ENCODE results near the gene THAP8.

THAP8 gene

GRCh38 chr19:36030264-36031148 lies 23.6 kb downstream of the THAP8 start:
- H3K27me3 ChIP-seq (replicated peaks; ENCODE audit: insufficient read depth, low read length) = no peaks in the 10 kb centered on the region
- no peak overlapping the region for H3K4me2 ChIP-seq (ENCODE audit: low read depth, low read length)
- no peaks in the 10 kb centered on the region for H3K9me3 ChIP-seq (replicated peaks; ENCODE audit: insufficient read depth, low read length)
- no peaks in the 10 kb centered on the region for H3K79me2 ChIP-seq (ENCODE audit: low read length)
- H3K4me1 ChIP-seq (ENCODE audit: low read length) = no peaks in the 10 kb centered on the region
- no peak overlapping the region for H3K4me3 ChIP-seq (ENCODE audit: low read length)
- TF ChIP-seq EZH2 (optimal IDR thresholded peaks at IDR 0.05; ENCODE audit: low read depth, low read length) (no peak), CTCF (IDR thresholded peaks at IDR 0.05; ENCODE audit: low read length) (peak; percentile 38), EZH2phosphoT487 (IDR thresholded peaks at IDR 0.05; ENCODE audit: low read length) (no peak)
- no peaks in the 10 kb centered on the region for H3K9me2 ChIP-seq (replicated peaks; ENCODE audit: insufficient read depth, low read length)
- peak; percentile 45 for DNase-seq
- H4K20me1 ChIP-seq (ENCODE audit: insufficient read depth, low read length) = no peaks in the 10 kb centered on the region
- H3F3A ChIP-seq (ENCODE audit: insufficient read depth, low read length) = peaks cover 4% of the 10 kb centered on the region; the same call in 1 of the 2 replicates
- no peak overlapping the region for H3K27ac ChIP-seq (ENCODE audit: low read length)
- no peak overlapping the region for H2AFZ ChIP-seq (ENCODE audit: low read length)
- H3K9ac ChIP-seq (ENCODE audit: low read length) = no peak overlapping the region
- H3K36me3 ChIP-seq (replicated peaks; ENCODE audit: insufficient read depth, low read length) = no peaks in the 10 kb centered on the region

- H3K4me3 ChIP-seq (ENCODE audit: low read length) = no peak overlapping the region
- H3K27ac ChIP-seq (ENCODE audit: low read length) = no peak overlapping the region
- H2AFZ ChIP-seq (ENCODE audit: low read length) = no peak overlapping the region
- no peak overlapping the region for H3K9ac ChIP-seq (ENCODE audit: low read length)
- no peaks in the 10 kb centered on the region for H3K4me1 ChIP-seq (ENCODE audit: low read length)
- DNase-seq = no peak
- no peaks in the 10 kb centered on the region for H4K20me1 ChIP-seq (ENCODE audit: insufficient read depth, low read length)
- H3K9me3 ChIP-seq (replicated peaks; ENCODE audit: insufficient read depth, low read length) = no peaks in the 10 kb centered on the region
- TF ChIP-seq EZH2phosphoT487 (IDR thresholded peaks at IDR 0.05; ENCODE audit: low read length) (no peak), CTCF (IDR thresholded peaks at IDR 0.05; ENCODE audit: low read length) (no peak), EZH2 (optimal IDR thresholded peaks at IDR 0.05; ENCODE audit: low read depth, low read length) (no peak)
- no peaks in the 10 kb centered on the region for H3K79me2 ChIP-seq (ENCODE audit: low read length)
- H3F3A ChIP-seq (ENCODE audit: insufficient read depth, low read length) = peaks cover 4% of the 10 kb centered on the region; the same call in 1 of the 2 replicates
- no peak overlapping the region for H3K4me2 ChIP-seq (ENCODE audit: low read depth, low read length)
- H3K9me2 ChIP-seq (replicated peaks; ENCODE audit: insufficient read depth, low read length) = no peaks in the 10 kb centered on the region
- no peaks in the 10 kb centered on the region for H3K36me3 ChIP-seq (replicated peaks; ENCODE audit: insufficient read depth, low read length)
- no peaks in the 10 kb centered on the region for H3K27me3 ChIP-seq (replicated peaks; ENCODE audit: insufficient read depth, low read length)
Observed at GRCh38 chr19:36028313-36029041, 25.6 kb downstream of the THAP8 start.

- no peak overlapping the region for H3K4me3 ChIP-seq (ENCODE audit: low read length)
- no peaks in the 10 kb centered on the region for H3K27me3 ChIP-seq (replicated peaks; ENCODE audit: insufficient read depth, low read length)
- no peak overlapping the region for H2AFZ ChIP-seq (ENCODE audit: low read length)
- no peak for TF ChIP-seq EZH2phosphoT487 (IDR thresholded peaks at IDR 0.05; ENCODE audit: low read length)
- TF ChIP-seq CTCF (IDR thresholded peaks at IDR 0.05; ENCODE audit: low read length) = no peak
- TF ChIP-seq EZH2 (optimal IDR thresholded peaks at IDR 0.05; ENCODE audit: low read depth, low read length) = no peak
- H4K20me1 ChIP-seq (ENCODE audit: insufficient read depth, low read length) = no peaks in the 10 kb centered on the region
- no peaks in the 10 kb centered on the region for H3K9me2 ChIP-seq (replicated peaks; ENCODE audit: insufficient read depth, low read length)
- no peak overlapping the region for H3K4me2 ChIP-seq (ENCODE audit: low read depth, low read length)
- H3K9ac ChIP-seq (ENCODE audit: low read length) = no peak overlapping the region
- no peak for DNase-seq
- no peaks in the 10 kb centered on the region for H3K4me1 ChIP-seq (ENCODE audit: low read length)
- no peak overlapping the region for H3K27ac ChIP-seq (ENCODE audit: low read length)
- H3K36me3 ChIP-seq (replicated peaks; ENCODE audit: insufficient read depth, low read length) = no peaks in the 10 kb centered on the region
- peaks cover 4% of the 10 kb centered on the region; the same call in 1 of the 2 replicates for H3F3A ChIP-seq (ENCODE audit: insufficient read depth, low read length)
- H3K9me3 ChIP-seq (replicated peaks; ENCODE audit: insufficient read depth, low read length) = no peaks in the 10 kb centered on the region
- H3K79me2 ChIP-seq (ENCODE audit: low read length) = no peaks in the 10 kb centered on the region
Observed at GRCh38 chr19:36027696-36028095, 26.4 kb downstream of the THAP8 start.
